ENCODE results near the gene PGM1.

The PGM1 gene

GRCh38 chr1:63633281-63633680 is 40.1 kb downstream of the PGM1 start:
- DNase-seq (ENCODE audit: low read depth): no peak

GRCh38 chr1:63634471-63634870 is 41.3 kb downstream of the PGM1 start:
- no peak for DNase-seq (ENCODE audit: low read depth)

- no peak for DNase-seq (ENCODE audit: low read depth)
Observed at GRCh38 chr1:63635681-63636080, 42.5 kb downstream of the PGM1 start.

GRCh38 chr1:63636192-63637105 is 43.2 kb downstream of the PGM1 start:
- DNase-seq (ENCODE audit: low read depth): no peak

GRCh38 chr1:63638471-63638870 is 45.3 kb downstream of the PGM1 start:
- no peak for DNase-seq (ENCODE audit: low read depth)

GRCh38 chr1:63638875-63639274 is 45.7 kb downstream of the PGM1 start:
- DNase-seq (ENCODE audit: low read depth): no peak

GRCh38 chr1:63640633-63641567 is 47.7 kb downstream of the PGM1 start:
- DNase-seq (ENCODE audit: low read depth): no peak

GRCh38 chr1:63641615-63642014 is 48.4 kb downstream of the PGM1 start:
- no peak for DNase-seq (ENCODE audit: low read depth)

GRCh38 chr1:63642901-63643300 is 49.7 kb downstream of the PGM1 start:
- DNase-seq (ENCODE audit: low read depth): no peak

- DNase-seq (ENCODE audit: low read depth): no peak
Observed at GRCh38 chr1:63643517-63643916, 50.3 kb downstream of the PGM1 start.

- DNase-seq (ENCODE audit: low read depth): no peak
Observed at GRCh38 chr1:63643926-63644325, 50.7 kb downstream of the PGM1 start.

GRCh38 chr1:63645317-63645716 is 52.1 kb downstream of the PGM1 start:
- DNase-seq (ENCODE audit: low read depth): no peak

- no peak for DNase-seq (ENCODE audit: low read depth)
Observed at GRCh38 chr1:63648689-63649088, 55.5 kb downstream of the PGM1 start.

- no peak for DNase-seq (ENCODE audit: low read depth)
Observed at GRCh38 chr1:63651161-63651701, 58.0 kb downstream of the PGM1 start.

GRCh38 chr1:63653976-63654375 is 60.8 kb downstream of the PGM1 start:
- no peak for DNase-seq (ENCODE audit: low read depth)

- DNase-seq (ENCODE audit: low read depth): no peak
Observed at GRCh38 chr1:63659448-63659847, 66.2 kb downstream of the PGM1 start.

- no peak for DNase-seq (ENCODE audit: low read depth)
Observed at GRCh38 chr1:63662056-63662836, 69.0 kb downstream of the PGM1 start.

- no peak for DNase-seq (ENCODE audit: low read depth)
Observed at GRCh38 chr1:63662841-63663240, 69.6 kb downstream of the PGM1 start.

- no peak for DNase-seq (ENCODE audit: low read depth)
Observed at GRCh38 chr1:63663301-63663700, 70.1 kb downstream of the PGM1 start.

- DNase-seq (ENCODE audit: low read depth): no peak
Observed at GRCh38 chr1:63663873-63664272, 70.7 kb downstream of the PGM1 start.

- no peak for DNase-seq (ENCODE audit: low read depth)
Observed at GRCh38 chr1:63664742-63665141, 71.5 kb downstream of the PGM1 start.

- DNase-seq (ENCODE audit: low read depth): no peak
Observed at GRCh38 chr1:63665410-63665809, 72.2 kb downstream of the PGM1 start.

All from stimulated activated CD8-positive, alpha-beta memory T cell treated with anti-CD3 and anti-CD28 coated beads, Interleukin-15, amount 100 ng/mL, for 24 hours (primary cell).